ENCODE results near the gene C1orf198. TPM values are rescaled to one million over a fixed set of nuclear protein-coding genes. Genes with fewer than 3 reads are reported as not detected.

C1orf198 gene
- polyA plus RNA-seq, 1 of the 3 experiments (the other 2 are of a cell fraction) = 12.3 TPM

DNA sequence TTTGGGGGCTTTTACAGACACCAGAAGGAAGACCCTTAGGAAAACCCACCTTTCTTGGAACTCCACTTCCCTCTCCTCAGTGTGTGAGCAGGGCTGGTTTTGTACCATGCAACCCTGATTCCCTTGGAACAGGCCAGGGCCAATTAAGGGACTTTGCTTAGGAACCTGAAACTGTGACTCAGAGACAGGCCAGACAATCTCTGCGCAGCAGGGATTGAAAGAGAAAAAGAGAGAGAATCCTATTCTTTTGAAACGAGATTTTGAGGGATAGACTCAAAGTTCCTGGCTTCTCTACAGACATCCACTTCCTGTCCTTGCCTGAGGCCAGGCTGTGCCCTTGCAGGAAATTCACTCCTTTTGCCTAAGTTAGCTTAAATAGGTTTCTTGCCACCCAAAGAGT lies 23.1 kb upstream of the C1orf198 start:
- Histone ChIP-seq H3F3A (replicated peaks; ENCODE audit: insufficient read depth) (no peaks in the 10 kb centered on the region), H3K36me3 (replicated peaks in 1 of 2; ENCODE audit: control insufficient read depth in 1 of 2, insufficient read depth in 2 of 2, low read length in 1 of 2) (no peaks in the 10 kb centered on the region), H2AFZ (ENCODE audit: low read depth) (no peak overlapping the region), H3K4me3 (ENCODE audit: low read depth in 2 of 2, low read length in 1 of 2) (no peak overlapping the region), H3K27me3 (ENCODE audit: insufficient read depth) (no peaks in the 10 kb centered on the region), H3K27ac (ENCODE audit: low read depth in 2 of 2, low read length in 1 of 2) (no peak overlapping the region), H3K9ac (no peak overlapping the region), H3K4me1 (ENCODE audit: control insufficient read depth in 1 of 2, insufficient read depth in 2 of 2, low read depth in 1 of 2, low read length in 1 of 2) (no peaks in the 10 kb centered on the region), H3K79me2 (ENCODE audit: insufficient read depth) (no peaks in the 10 kb centered on the region), H3K9me3 (no peaks in the 10 kb centered on the region), H3K9me2 (no peaks in the 10 kb centered on the region), H4K20me1 (ENCODE audit: insufficient read depth) (no peaks in the 10 kb centered on the region), H3K4me2 (no peak overlapping the region)
- 50% methylated on average over 2 of the region's 2 CpGs for WGBS (ENCODE audit: low lambda C conversion rate)
- POLR2A ChIA-PET = no interaction called here
- CTCF ChIA-PET = no interaction called here
- DNase-seq = no peak
- TF ChIP-seq, protein P1, sequence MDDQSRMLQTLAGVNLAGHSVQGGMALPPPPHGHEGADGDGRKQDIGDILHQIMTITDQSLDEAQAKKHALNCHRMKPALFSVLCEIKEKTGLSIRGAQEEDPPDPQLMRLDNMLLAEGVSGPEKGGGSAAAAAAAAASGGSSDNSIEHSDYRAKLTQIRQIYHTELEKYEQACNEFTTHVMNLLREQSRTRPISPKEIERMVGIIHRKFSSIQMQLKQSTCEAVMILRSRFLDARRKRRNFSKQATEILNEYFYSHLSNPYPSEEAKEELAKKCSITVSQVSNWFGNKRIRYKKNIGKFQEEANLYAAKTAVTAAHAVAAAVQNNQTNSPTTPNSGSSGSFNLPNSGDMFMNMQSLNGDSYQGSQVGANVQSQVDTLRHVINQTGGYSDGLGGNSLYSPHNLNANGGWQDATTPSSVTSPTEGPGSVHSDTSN (IDR thresholded peaks at IDR 0.05) = no peak
- TF ChIP-seq TEAD4 (IDR thresholded peaks at IDR 0.05; ENCODE audit: borderline replicate concordance, insufficient read depth) (no peak), NRF1 (IDR thresholded peaks at IDR 0.05; ENCODE audit: low read depth, low read length) (no peak), RXRA (IDR thresholded peaks at IDR 0.05; ENCODE audit: borderline replicate concordance, low read depth) (no peak), RCOR1 (IDR thresholded peaks at IDR 0.05; ENCODE audit: low read length) (no peak), FOSL2 (IDR thresholded peaks at IDR 0.05; ENCODE audit: borderline replicate concordance, low read depth) (no peak), FOXM1 (IDR thresholded peaks at IDR 0.05; ENCODE audit: low read depth) (no peak), MEF2A (IDR thresholded peaks at IDR 0.05; ENCODE audit: borderline replicate concordance, low read depth) (no peak), MXI1 (IDR thresholded peaks at IDR 0.05; ENCODE audit: low read depth, low read length) (no peak), JUND (IDR thresholded peaks at IDR 0.05) (no peak), TAF1 (IDR thresholded peaks at IDR 0.05; ENCODE audit: borderline replicate concordance, low read depth, low read length) (no peak), FOXJ3 (CRISPR knock-in tag; IDR thresholded peaks at IDR 0.05) (no peak), GABPA (IDR thresholded peaks at IDR 0.05; ENCODE audit: low read depth) (no peak)
- TF ChIP-seq, protein P2, sequence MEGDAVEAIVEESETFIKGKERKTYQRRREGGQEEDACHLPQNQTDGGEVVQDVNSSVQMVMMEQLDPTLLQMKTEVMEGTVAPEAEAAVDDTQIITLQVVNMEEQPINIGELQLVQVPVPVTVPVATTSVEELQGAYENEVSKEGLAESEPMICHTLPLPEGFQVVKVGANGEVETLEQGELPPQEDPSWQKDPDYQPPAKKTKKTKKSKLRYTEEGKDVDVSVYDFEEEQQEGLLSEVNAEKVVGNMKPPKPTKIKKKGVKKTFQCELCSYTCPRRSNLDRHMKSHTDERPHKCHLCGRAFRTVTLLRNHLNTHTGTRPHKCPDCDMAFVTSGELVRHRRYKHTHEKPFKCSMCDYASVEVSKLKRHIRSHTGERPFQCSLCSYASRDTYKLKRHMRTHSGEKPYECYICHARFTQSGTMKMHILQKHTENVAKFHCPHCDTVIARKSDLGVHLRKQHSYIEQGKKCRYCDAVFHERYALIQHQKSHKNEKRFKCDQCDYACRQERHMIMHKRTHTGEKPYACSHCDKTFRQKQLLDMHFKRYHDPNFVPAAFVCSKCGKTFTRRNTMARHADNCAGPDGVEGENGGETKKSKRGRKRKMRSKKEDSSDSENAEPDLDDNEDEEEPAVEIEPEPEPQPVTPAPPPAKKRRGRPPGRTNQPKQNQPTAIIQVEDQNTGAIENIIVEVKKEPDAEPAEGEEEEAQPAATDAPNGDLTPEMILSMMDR (IDR thresholded peaks at IDR 0.05) = no peak
- TF ChIP-seq, protein P3, sequence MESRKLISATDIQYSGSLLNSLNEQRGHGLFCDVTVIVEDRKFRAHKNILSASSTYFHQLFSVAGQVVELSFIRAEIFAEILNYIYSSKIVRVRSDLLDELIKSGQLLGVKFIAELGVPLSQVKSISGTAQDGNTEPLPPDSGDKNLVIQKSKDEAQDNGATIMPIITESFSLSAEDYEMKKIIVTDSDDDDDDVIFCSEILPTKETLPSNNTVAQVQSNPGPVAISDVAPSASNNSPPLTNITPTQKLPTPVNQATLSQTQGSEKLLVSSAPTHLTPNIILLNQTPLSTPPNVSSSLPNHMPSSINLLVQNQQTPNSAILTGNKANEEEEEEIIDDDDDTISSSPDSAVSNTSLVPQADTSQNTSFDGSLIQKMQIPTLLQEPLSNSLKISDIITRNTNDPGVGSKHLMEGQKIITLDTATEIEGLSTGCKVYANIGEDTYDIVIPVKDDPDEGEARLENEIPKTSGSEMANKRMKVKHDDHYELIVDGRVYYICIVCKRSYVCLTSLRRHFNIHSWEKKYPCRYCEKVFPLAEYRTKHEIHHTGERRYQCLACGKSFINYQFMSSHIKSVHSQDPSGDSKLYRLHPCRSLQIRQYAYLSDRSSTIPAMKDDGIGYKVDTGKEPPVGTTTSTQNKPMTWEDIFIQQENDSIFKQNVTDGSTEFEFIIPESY (IDR thresholded peaks at IDR 0.05; ENCODE audit: borderline replicate concordance, low read depth) = no peak
- TF ChIP-seq, protein P4, sequence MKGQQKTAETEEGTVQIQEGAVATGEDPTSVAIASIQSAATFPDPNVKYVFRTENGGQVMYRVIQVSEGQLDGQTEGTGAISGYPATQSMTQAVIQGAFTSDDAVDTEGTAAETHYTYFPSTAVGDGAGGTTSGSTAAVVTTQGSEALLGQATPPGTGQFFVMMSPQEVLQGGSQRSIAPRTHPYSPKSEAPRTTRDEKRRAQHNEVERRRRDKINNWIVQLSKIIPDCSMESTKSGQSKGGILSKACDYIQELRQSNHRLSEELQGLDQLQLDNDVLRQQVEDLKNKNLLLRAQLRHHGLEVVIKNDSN (IDR thresholded peaks at IDR 0.05; ENCODE audit: borderline replicate concordance, low read depth) = no peak
- TF ChIP-seq, protein P5, sequence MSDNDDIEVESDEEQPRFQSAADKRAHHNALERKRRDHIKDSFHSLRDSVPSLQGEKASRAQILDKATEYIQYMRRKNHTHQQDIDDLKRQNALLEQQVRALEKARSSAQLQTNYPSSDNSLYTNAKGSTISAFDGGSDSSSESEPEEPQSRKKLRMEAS (IDR thresholded peaks at IDR 0.05; ENCODE audit: low read depth) = no peak
